ENCODE measurements around the gene PDCD6IP.
"Not testable (repeated sequence)": the region's sequence is repeated elsewhere in the genome, so short reads cannot be mapped to it uniquely, and the experiment has no call there.

The PDCD6IP gene

DNA sequence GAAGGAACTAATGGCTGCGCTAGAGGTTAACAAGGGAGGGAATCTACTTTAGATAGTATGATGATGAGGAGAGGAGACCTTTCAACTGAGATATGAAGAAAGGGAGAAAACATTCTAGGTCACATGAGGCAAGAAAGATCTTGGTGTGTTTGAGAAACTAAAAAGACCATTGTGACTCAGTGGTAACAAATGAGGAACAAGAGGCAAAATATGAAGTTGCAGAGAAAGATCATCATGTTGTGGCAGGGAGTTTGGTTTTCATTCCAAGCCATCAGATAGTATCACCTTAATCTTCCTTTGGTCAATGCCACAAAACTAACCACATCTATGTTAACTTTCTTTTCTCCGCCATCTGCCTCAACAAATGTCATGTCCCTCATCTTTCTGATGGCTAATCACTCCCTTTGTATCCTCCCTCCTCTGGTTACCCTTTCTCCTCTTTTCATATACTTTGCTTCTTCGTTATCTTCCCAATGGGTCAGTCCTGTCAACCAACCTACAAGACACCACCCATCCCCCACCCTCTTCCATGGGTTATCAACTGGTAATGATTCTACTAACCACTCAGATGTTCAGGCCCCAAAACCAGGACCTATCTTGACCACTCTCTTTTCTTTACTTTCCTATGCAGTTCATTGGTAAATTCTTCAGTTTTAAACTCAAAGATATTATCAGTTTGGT, 2.4 kb upstream of the PDCD6IP start:
- no peak for DNase-seq

- DNase-seq = peak; percentile 53 to 55
Measured at GRCh38 chr3:33798113-33798417, 365 bp upstream of the PDCD6IP start.

DNA sequence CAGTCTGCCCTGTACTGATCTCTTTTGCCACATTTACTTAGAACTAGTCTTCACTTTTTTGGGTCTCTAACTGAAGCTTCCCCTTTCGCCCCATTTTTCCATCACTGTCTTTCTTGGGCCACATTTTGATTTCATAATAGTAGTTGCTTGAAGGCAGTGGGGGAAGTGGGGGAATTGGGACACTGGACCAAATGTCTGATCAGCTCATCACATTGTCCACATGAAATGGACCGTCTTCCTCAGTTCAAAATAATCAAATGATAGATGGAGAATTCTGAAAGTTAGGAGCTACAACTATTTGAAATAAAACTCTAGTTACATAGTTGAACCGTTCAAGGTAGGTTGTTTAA, 747 bp downstream of the PDCD6IP start:
- no peak for DNase-seq

DNA sequence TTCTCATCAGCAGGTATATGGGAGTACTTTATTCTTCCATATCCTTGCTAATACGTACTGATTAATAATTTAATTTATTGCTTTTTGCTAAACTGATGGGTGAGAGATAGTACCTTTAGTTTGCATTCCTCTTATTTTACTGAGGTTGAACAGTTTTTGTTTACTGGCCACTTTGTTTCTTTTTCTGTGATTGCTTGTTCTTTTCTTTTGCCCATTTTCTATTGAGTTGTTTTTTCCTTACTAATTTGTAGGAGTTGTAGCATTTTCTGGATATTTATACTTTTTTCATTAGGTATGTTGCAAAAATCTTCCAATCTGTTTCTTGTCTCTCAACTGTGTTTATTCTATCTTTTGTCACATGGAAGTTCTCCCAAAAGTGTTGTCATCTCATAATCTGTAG, 4.8 kb downstream of the PDCD6IP start:
- DNase-seq = no peak

GRCh38 chr3:33803894-33804526, 5.6 kb downstream of the PDCD6IP start:
- no peak for DNase-seq

- DNase-seq = no peak
Measured at GRCh38 chr3:33807191-33807590, 8.8 kb downstream of the PDCD6IP start.

GRCh38 chr3:33808559-33808958, 10.1 kb downstream of the PDCD6IP start:
- no peak for DNase-seq

GRCh38 chr3:33810545-33810944, 12.1 kb downstream of the PDCD6IP start:
- DNase-seq = no peak

GRCh38 chr3:33821989-33822388, 23.6 kb downstream of the PDCD6IP start:
- DNase-seq = no peak

DNA sequence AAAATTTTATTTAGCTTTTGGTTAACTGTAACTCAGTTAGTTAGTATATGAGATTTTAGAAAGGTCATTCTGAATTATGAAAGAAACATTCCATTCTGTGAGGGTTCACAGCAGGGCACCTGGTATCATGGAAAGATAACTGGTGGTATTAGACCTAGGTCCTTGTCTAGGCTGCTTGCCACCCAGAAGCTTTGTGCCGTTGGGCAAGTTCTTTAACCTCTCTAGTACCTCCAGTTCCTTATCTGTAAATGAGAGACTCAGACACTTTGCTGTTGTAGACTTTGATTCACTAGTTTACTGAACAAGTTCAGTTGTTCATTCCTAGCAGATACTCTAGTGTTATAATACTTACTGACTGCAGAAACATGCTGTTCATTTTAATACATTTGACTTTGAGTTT, 25.4 kb downstream of the PDCD6IP start:
- DNase-seq = no peak

- no peak for DNase-seq
Measured at GRCh38 chr3:33825111-33825510, 26.7 kb downstream of the PDCD6IP start.

- no peak for DNase-seq
Measured at GRCh38 chr3:33826206-33826605, 27.8 kb downstream of the PDCD6IP start.

- DNase-seq = no peak
Measured at GRCh38 chr3:33826688-33827087, 28.3 kb downstream of the PDCD6IP start.

- no peak for DNase-seq
Measured at GRCh38 chr3:33829720-33830119, 31.3 kb downstream of the PDCD6IP start.

DNA sequence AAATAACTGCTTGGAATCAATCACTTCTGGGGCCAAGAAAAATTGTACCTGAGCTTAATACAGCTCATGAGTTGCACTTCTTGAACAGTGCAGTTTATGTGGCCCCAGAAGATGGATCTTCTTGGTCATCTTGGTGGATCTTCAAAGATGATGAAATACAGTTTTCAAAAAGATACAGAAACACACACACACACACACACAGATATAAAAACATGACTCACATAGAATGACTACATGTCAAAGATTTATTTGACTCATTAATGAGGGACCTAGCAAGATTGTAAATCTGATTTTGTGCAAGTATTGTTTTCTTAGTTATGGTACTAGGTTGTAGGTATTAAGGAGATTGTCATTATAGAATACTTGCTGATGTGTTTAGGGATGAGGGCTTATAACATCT, 32.6 kb downstream of the PDCD6IP start:
- no peak for DNase-seq

DNA sequence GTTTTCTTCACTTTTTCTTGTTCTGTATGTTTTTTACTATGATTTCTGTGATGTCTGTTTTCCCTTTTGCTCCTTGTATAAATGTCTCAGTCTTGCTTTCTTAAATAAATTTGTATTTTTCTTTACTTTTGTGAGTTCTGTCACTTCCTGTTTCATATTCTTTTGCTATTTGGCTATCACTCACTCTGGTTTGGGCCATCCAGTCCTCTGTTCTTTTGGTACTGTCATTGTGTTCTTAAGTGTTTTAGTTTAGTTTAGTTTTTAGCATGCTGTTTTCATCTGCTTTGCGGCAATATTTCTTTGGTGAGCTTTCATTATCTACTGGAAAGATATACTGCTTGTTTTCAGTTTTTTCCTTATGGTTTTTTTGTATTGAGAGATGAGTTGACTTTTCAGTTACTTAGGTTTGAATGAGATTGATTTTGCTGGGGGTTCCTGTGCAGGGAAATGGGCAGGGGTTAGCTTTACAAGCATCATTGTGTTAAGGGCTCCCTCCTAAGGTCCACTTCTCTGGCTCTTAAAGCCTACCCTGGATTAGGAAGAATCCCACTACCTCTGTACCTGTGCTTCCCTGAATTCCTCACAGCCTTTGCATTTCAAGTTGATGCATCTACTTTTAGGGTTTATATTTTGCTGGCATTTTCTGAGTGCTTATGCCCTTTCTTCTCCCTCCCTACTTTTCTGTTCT, 35.1 kb downstream of the PDCD6IP start:
- DNase-seq = no peak

- DNase-seq = no peak
Measured at GRCh38 chr3:33834096-33834453, 35.6 kb downstream of the PDCD6IP start.

DNA sequence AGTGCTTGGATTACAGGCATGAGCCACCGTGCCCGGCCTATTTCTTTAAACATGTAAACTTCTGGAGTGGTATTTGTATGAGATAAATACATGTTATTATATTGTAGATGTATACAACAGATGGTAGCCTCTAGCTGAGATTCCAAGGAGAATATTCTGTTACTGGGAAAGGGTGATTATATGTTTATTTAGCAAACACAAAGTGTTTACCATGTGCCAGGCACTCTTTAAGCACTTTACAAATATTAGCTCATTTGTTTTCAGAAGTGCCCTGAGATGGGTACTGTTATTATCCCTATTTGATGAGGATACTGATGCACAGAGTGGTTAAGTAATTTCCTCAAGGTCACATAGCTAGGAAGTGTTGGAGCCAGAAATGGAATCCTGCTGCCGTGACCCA, 38.8 kb downstream of the PDCD6IP start:
- not testable (repeated sequence) for DNase-seq

GRCh38 chr3:33839283-33839682, 40.9 kb downstream of the PDCD6IP start:
- DNase-seq = no peak

GRCh38 chr3:33840179-33840578, 41.7 kb downstream of the PDCD6IP start:
- DNase-seq = no peak

DNA sequence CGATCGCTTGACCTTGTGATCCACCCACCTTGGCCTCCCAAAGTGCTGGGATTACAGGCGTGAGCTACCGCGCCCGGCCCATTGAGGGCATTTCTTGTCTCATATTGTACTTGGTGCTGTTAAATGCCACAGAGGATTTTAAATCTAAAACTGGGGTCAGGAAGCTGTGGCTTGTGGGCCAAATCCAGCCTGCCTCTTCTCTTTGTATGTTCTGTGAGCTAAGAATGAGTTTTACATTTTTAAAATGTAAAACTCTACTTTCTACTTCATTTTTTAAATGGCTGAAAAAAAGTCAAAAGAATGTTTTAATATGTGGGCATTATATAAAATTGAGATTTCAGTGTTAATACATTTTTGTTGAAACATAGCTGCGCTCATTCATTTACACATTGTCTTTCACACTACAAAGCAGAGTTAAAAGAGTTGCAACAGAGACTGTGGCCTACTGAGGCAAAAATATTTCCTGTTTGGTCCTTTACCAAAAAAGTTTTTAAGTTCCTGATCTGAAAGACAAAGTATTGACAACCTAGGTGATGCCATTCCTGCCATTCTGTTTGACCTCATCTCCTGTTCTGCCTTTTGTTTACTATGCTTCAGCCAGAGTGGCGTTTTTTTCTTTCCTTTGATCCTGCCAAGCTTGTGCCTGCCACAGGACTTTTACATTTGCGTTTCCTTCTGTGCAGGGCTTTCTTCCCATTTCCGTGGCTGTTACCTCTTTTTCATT, 50.4 kb downstream of the PDCD6IP start:
- no peak for DNase-seq

DNA sequence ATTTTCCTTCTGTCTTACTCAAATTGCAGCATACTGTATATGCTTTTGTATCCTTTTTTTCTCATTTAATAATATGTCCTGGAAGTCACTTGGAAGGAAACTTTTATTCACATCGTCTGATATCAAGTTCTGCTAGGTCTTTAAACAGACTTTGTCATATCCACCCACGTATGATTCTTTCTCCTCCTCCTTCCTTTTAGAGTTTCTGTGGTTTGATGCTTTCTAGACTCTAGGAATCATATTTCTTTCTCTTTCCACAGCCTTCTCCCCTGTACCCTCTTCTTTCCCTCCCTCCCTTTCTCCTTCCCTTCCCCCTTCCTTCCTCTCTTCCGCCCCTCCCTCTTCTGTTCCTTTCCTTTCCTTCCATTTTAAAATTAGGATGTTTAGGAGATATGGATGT, 52.2 kb downstream of the PDCD6IP start:
- DNase-seq = not testable (repeated sequence)

- not testable (repeated sequence) for DNase-seq
Measured at GRCh38 chr3:33855407-33855806, 57.0 kb downstream of the PDCD6IP start.
